GM19452 (cell line): Measurements from ENCODE around the gene NEK6.

Source experiments
- ATAC-seq: cut with Tn5 transposase; IDR thresholded peaks from one replicate; pipeline ENCODE4 v1.9.1; 2021; ENCODE audit not compliant: unreplicated experiment

Gene NEK6

GRCh38 chr9:124260769-124261603 is 3.2 kb downstream of the NEK6 start:
- ATAC-seq, result no peak

- ATAC-seq, result no peak
These were observed 4.2 kb downstream of the NEK6 start for GRCh38 chr9:124261736-124262648.

- ATAC-seq, result no peak
These were observed 4.9 kb downstream of the NEK6 start for GRCh38 chr9:124262649-124262972.

DNA sequence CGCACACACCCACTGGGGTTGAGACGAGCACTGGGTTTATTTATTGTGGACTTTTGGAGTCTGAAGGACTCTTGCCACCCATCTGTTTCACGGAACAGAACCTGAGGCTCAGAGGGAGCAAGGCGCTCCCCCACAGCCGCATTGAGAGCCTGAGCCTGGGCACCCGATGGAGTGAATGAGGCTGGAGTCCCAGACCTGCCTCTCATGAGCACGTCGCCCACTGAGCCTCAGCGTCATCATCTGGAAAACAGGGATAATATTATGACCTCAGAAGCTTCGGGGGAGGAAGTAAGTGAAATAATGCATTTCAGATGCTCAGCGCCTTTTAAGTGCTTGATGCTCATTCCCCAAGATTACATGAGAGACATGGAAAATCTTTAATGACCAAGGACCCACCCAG is 5.5 kb downstream of the NEK6 start:
- ATAC-seq, result no peak

DNA sequence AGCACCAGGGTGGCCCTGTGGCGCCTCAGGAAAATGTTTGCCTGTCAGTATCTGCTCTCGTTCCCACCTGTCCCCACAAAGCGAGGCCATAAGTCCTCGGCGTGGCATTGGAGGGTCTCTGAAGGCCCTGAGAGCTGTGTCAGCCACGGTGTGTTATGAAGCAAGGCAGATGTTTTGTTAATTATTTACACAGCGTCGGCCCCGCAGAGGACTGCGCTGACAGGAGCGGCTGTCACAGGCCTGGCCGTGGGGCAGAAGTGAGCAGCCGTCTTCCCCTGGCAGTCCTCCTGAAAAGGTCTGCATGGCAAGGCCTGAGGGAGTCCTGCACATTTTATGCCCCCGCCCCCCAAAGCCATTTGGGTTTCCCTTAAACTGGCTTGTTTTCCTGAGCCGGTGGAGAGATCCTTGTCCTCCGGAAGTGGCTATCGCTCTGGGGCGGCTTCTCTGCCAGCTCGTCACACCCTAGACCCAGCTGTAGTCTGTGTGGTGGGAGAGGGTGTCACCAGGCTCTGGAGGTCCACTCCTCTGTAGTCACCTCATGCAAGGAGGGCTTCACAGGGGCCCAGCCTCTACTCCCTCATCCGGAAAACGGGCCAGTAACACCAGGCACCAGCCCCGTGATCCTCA is 6.2 kb downstream of the NEK6 start:
- ATAC-seq, result no peak

GRCh38 chr9:124264823-124265233 is 7.1 kb downstream of the NEK6 start:
- ATAC-seq, result peak; percentile 55

- no peak for ATAC-seq
These were observed 7.8 kb downstream of the NEK6 start for GRCh38 chr9:124265551-124265950.

- ATAC-seq, result no peak
These were observed 8.5 kb downstream of the NEK6 start for GRCh38 chr9:124266139-124266825.

DNA sequence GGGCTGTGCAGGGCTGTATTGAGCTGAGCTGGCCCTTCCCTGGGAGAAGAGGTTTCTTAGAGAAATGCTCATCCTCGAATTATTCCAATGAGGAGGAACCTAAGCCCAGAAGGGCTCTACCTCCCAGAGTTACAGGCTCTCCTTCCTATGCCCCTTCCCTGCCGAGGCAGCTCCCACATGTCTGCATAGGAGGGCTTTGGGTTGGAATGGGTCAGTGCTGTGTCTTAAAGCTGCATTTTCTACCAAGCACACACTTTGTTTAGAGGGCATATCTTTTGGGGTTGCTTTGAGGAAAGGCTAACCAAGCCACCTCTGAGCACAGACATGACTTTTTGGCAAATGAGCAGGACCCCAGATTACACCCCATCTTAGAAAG is 9.1 kb downstream of the NEK6 start:
- no peak for ATAC-seq

DNA sequence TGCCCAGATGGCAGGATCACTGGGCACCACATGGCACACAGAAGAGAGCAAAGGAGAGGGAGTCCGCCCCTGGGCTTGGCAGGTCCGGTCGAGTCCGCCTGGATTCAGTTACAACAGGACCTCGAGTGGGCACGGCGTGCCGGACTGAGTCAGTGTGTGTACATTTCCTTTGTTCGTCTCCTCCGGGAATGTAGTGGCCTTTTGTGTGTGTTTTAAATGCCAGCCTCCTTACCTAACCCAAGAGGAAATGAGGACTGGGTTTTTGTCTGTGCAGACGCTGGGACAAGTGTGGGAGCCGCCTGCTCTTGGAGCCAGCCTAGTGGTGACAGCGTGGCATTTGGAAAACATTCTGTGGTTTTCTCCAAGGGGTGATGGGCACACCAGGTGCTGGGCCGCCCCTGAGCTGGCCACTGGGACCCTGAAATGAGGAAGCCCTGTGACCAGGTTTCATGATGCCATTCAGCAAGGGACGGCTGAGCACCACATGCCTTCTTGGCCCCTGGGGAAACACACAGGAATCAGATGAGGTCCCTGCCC is 9.6 kb downstream of the NEK6 start:
- no peak for ATAC-seq

DNA sequence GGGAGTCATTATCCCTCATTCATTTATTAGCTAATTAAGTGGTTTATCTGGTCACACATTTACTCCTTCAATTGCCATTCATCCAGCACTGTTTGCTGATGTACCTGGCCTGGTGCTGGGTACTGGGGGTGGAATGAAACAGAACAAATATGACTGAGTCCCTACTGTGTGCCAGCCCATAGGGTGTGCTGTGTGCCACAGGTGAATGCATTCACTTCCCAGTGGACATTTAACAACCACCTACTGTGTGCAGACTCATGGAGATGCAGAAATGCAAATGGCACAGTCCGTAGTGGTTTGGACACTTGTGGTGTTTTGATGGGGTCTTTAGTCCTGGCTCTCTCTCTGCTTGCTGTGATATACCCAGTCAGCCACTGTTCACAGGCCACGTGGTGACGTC is 10.5 kb downstream of the NEK6 start:
- ATAC-seq, result no peak

DNA sequence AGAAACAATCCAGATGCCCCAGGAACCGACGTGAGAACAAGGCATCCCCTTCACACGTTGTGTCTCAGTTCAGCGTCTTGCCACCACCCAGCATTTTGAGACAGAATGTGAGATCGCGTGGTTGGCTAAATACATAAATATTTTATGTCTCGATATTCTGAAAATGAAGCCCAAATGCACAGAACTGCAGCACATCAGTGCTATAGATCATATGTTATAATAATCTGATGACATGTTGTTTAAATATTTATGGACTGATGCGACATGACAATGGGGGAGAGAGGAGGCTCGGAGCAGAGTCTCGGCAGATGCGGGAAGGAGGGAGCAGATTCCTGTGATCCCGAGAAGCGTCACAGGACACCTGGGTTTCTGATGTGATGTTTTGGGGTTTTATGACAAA is 10.9 kb downstream of the NEK6 start:
- ATAC-seq, result no peak

- ATAC-seq, result no peak
These were observed 11.8 kb downstream of the NEK6 start for GRCh38 chr9:124269556-124269955.

DNA sequence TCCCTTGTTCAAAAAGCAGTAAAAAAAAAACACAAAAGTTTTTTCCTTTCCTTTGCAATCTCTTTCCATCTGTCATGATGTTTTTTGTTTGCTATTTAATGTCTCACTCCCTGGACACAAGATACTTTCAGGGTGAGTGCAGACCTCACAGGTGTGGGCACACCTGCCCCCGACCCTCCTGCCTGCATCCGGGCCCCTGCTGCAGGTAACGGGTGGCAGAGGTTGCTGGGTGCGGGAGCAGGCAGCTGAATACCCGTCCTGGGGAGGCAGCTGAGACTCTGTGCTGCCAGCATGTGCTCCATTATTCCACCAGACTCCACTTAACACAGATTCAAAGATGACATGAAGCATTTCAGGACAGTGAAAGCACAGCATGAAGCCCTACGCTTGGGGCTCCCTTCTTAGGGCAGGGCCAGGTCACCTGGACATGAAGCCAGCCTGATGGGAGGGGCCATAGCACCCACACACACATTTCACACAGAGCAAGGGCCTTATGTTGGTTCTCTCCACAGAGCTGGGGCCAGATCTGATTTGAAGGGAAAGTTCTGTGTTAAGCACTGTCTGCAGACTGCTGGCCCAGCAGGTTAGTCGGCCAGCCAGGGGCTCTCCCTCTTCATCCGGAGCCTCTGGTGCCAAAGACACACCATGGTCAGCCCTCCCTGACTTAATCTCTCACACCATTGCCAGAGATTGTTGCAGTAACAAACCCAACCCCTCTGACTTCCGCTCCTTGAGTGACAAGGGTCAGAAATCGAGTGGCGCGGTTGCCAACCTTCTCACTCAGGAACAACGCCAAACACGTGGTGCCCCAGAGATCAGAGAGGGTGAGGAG is 13.0 kb downstream of the NEK6 start:
- no peak for ATAC-seq

GRCh38 chr9:124271660-124272059 is 13.9 kb downstream of the NEK6 start:
- ATAC-seq, result no peak

DNA sequence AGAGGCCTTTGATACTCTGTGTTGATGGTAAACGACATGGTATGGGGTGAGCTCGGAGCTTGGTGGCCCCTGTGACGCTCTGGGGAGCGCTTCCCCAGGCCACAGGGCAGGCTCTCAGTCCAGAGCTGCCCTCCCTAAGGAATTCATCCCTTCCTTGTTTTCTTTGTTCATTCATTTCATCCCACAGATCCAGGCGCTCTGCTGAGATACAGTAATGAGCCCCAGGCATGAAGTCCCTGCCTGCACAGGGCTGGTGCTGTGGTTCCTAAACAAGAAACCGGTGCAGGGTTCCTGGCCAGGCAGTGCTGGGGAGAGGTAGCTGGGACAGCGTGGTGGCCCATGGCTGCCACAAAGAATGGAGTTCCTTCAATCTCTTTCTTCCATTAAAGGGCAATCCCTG is 14.4 kb downstream of the NEK6 start:
- no peak for ATAC-seq

DNA sequence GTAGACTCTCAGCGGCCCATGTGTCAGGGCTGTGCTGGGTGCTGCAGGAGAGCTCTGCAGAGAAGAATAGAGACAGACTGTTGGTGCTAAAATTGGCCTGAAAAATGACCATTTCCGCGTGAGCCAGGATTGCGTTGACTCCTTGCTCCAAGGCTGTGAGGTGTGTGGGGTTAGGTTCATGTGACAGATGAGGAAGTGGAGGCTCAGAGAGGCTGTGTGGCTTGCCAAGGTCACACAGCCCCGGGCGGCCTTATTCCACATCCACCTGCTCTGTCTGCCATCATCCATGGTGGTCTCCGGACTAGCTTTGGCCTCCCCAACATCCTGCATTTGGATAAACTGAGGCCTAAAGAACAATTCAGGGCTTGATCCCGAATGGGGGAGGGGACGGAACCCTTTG is 15.2 kb downstream of the NEK6 start:
- no peak for ATAC-seq

DNA sequence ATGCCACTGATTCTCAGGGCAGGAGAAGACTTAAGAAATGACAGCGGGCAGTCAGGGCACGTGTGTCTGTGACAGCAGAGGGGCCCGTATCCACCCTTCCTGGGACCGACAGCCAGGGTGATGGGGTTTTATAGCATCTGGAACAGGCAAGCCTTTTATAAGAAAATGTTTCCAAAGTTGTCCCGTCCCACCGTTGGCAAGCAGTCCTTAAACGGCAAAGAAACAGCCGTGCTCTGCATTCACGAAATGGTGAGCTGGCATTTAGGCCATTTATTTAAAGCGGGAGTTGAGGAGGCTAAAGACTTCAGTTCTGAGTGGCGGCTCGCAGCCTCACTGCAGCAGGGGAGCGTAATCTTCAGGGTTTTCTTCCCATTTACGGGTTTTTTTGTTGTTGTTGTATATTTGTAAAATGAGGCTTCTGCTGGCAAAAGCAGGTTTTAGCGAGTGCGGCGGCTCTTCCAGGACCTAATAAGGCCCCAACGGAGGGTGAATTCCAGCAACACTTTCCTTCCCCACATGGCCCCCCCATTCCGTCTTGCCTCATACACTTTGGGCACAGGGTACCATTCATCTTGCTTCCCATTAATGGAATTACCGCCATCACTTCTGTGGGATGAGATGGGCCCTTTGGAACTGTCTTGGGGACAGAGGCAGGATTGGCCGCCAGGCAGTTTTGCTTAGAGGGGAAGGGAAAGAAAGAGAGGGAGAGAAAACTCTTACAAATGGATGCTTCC is 15.8 kb downstream of the NEK6 start:
- no peak for ATAC-seq

DNA sequence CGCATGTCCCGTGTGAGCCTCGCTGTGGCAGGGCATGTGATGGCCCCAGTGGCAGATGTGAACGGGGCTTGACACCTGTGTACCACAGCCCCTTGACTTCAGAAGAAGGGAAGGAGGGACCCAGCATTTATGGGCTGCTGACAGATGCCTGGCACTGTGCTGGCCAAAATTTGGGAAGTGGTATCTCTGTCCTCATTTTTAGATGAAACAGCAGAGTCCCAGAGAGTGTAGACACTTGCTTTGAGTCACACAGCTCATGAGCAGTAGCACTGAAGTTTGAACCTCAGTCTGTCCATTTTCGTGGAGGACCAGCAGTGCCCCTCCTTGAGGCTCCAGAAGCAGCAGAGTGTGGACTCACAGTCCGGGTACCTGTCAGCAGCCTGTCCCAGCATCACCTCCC is 16.5 kb downstream of the NEK6 start:
- no peak for ATAC-seq
